ENCODE data around the gene C1QTNF7. TPM values are rescaled to one million over a fixed set of nuclear protein-coding genes. Genes with fewer than 3 reads are reported as not detected.

The C1QTNF7 gene
- total RNA-seq, 1 experiment from 2014 or later, result not detected

DNA sequence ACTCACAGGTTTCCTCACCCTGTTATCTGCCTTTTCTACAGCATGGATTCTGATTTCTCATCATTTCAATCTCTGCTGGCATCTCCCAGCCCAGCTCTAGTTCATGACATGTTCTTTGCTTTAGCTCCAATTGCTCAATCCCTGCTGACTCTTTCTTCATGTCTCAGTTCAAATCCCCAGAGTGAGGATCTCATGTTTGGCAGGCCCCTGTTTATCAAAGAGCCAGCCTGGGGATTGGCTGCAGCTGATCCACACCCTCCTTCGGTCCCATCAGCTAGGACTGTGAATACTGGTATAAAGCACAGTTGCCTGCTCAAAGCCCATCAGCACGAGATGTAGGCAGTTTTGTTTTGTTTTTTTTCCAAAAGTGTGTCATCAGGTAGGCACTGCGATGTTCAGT is 27.5 kb downstream of the C1QTNF7 start:
- Histone ChIP-seq H3K27me3 (ENCODE audit: low read length) (no peaks in the 10 kb centered on the region), H3K9me2 (replicated peaks; ENCODE audit: insufficient read depth, low read length) (no peaks in the 10 kb centered on the region), H3K27ac (ENCODE audit: low read length) (no peak overlapping the region), H3K79me2 (ENCODE audit: low read length) (no peaks in the 10 kb centered on the region), H3K4me3 (ENCODE audit: low read length) (no peak overlapping the region), H3K9ac (ENCODE audit: low read length) (no peak overlapping the region), H2AFZ (ENCODE audit: low read length) (no peak overlapping the region), H3K4me2 (ENCODE audit: low read depth, low read length, poor library complexity, severe bottlenecking) (no peak overlapping the region), H3K4me1 (ENCODE audit: low read length) (peaks cover 12% of the 10 kb centered on the region), H3K36me3 (ENCODE audit: insufficient read depth, low read length) (no peaks in the 10 kb centered on the region), H4K20me1 (ENCODE audit: insufficient read depth, low read depth, low read length) (peaks cover 3% of the 10 kb centered on the region; the same call in 1 of the 2 replicates), H3K9me3 (ENCODE audit: low read length) (no peaks in the 10 kb centered on the region)
- no peak for DNase-seq

DNA sequence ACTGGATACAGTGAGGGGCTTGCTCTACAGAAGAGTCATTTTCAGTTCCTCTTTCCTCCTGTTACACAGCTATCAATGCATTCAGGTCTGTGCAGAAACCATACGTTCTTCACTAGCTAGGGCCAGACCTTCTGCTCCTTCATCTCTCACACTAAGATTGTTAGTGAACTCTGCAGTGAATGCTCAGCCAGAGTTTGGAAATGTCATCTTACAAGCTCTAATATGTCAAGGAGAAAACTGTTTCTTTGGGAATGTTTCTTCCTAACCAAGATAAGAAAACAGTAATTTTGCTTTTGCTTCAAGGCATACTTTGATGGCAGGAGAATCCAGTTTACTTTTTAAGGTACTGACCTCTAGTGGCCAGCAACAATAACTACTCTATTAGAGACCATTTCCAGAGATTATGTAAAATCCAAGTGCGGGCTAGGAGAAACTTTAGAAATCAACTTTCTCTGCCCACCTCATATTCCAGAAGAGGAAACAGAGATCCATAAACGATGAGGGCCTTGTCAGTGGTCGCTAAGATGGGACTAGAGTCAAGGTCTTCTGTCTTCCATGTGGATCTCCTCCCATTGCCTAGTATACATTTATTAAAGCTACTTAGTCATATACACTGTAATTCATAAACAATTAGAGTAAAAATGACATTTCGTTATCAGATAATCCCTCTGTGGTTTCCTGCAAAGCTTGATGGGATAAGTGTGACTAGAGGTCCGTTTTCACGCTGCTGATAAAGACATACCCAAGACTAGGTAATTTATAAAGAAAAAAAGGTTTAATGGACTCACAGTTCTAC is 29.8 kb downstream of the C1QTNF7 start:
- Histone ChIP-seq H3K36me3 (ENCODE audit: insufficient read depth, low read length) (no peaks in the 10 kb centered on the region), H4K20me1 (ENCODE audit: insufficient read depth, low read depth, low read length) (peaks cover 3% of the 10 kb centered on the region; the same call in 1 of the 2 replicates), H3K9ac (ENCODE audit: low read length) (no peak overlapping the region), H3K4me3 (ENCODE audit: low read length) (no peak overlapping the region), H3K27me3 (ENCODE audit: low read length) (no peaks in the 10 kb centered on the region), H3K4me1 (ENCODE audit: low read length) (peaks cover 12% of the 10 kb centered on the region), H2AFZ (ENCODE audit: low read length) (no peak overlapping the region), H3K27ac (ENCODE audit: low read length) (no peak overlapping the region), H3K9me2 (replicated peaks; ENCODE audit: insufficient read depth, low read length) (no peaks in the 10 kb centered on the region), H3K9me3 (ENCODE audit: low read length) (no peaks in the 10 kb centered on the region), H3K79me2 (ENCODE audit: low read length) (no peaks in the 10 kb centered on the region), H3K4me2 (ENCODE audit: low read depth, low read length, poor library complexity, severe bottlenecking) (peak overlapping the region; percentile 48)
- peak; percentile 75 for DNase-seq

DNA sequence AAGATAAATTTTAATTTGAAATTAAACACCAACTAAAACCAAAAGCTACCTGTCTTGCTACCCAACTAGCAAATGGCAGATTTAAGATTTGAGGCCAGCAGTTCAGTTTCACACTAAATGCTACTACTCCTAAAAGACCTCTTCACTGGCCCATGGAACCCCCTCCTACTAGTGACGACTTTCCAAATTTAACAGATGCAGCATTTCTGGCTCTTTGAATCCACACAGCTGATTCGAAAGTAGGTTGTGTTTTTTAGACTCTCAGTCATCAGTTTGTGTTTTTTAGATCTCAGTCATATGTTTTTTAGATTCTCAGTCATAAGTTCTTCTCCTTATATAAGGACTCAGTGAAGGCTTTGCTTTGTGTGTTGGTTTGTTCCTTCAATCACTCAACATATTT is 30.8 kb downstream of the C1QTNF7 start:
- no peak overlapping the region for H3K9ac ChIP-seq (ENCODE audit: low read length)
- no peak overlapping the region for H2AFZ ChIP-seq (ENCODE audit: low read length)
- H3K27ac ChIP-seq (ENCODE audit: low read length), result no peak overlapping the region
- no peak overlapping the region for H3K4me2 ChIP-seq (ENCODE audit: low read depth, low read length, poor library complexity, severe bottlenecking)
- no peak overlapping the region for H3K4me3 ChIP-seq (ENCODE audit: low read length)
- no peaks in the 10 kb centered on the region for H3K9me2 ChIP-seq (replicated peaks; ENCODE audit: insufficient read depth, low read length)
- no peaks in the 10 kb centered on the region for H3K9me3 ChIP-seq (ENCODE audit: low read length)
- H3K27me3 ChIP-seq (ENCODE audit: low read length), result no peaks in the 10 kb centered on the region
- DNase-seq, result no peak
- no peaks in the 10 kb centered on the region for H3K79me2 ChIP-seq (ENCODE audit: low read length)
- no peaks in the 10 kb centered on the region for H3K36me3 ChIP-seq (ENCODE audit: insufficient read depth, low read length)
- peaks cover 3% of the 10 kb centered on the region; the same call in 1 of the 2 replicates for H4K20me1 ChIP-seq (ENCODE audit: insufficient read depth, low read depth, low read length)
- H3K4me1 ChIP-seq (ENCODE audit: low read length), result peaks cover 12% of the 10 kb centered on the region

DNA sequence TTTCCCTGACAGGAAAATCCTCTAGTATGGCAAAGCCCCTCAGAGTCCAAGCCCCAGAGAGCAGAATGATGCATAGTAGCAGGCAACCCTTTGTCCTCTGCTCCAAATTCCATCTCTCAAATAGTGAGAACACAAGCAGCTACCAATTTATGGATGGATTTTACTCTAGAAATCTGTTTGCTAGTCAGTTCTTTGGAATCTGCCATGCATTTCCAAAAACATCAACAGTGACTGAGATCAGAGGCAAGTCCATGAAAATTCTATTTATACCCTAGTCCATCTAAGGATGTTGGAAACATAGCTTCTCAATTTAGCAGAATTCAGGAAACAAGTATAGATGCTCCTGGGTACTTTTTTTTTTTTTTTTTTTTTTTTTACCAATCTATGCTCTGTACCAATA is 31.9 kb downstream of the C1QTNF7 start:
- Histone ChIP-seq H3K36me3 (ENCODE audit: insufficient read depth, low read length) (no peaks in the 10 kb centered on the region), H3K9me2 (replicated peaks; ENCODE audit: insufficient read depth, low read length) (no peaks in the 10 kb centered on the region), H3K4me3 (ENCODE audit: low read length) (no peak overlapping the region), H3K79me2 (ENCODE audit: low read length) (no peaks in the 10 kb centered on the region), H3K4me2 (ENCODE audit: low read depth, low read length, poor library complexity, severe bottlenecking) (no peak overlapping the region), H3K4me1 (ENCODE audit: low read length) (peaks cover 12% of the 10 kb centered on the region), H3K27me3 (ENCODE audit: low read length) (no peaks in the 10 kb centered on the region), H3K9me3 (ENCODE audit: low read length) (no peaks in the 10 kb centered on the region), H2AFZ (ENCODE audit: low read length) (no peak overlapping the region), H4K20me1 (ENCODE audit: insufficient read depth, low read depth, low read length) (peaks cover 3% of the 10 kb centered on the region; the same call in 1 of the 2 replicates), H3K9ac (ENCODE audit: low read length) (no peak overlapping the region), H3K27ac (ENCODE audit: low read length) (no peak overlapping the region)
- DNase-seq, result no peak

DNA sequence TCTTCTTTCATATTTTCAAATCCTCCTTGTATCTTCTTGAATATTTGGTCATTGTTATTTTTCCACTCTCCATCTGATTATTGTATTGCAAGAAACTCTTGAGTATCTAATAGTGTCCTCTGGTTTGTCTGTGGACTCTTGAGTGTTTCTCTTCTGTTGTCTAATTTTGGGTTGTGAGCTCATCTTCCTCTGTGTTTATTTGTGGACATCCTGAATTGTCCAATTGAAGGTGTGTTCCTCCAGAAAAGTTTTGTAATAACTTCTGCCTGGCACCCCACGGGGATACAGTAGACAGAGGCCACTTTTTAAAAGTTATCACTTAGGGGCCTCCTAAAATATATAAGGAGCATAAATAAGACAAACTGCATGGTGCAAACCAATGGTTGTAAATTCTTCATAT is 38.8 kb downstream of the C1QTNF7 start:
- no peaks in the 10 kb centered on the region for H3K36me3 ChIP-seq (ENCODE audit: insufficient read depth, low read length)
- no peak for DNase-seq
- no peak overlapping the region for H3K27ac ChIP-seq (ENCODE audit: low read length)
- H3K4me2 ChIP-seq (ENCODE audit: low read depth, low read length, poor library complexity, severe bottlenecking), result no peak overlapping the region
- H4K20me1 ChIP-seq (ENCODE audit: insufficient read depth, low read depth, low read length), result no peaks in the 10 kb centered on the region
- H2AFZ ChIP-seq (ENCODE audit: low read length), result no peak overlapping the region
- H3K9me3 ChIP-seq (ENCODE audit: low read length), result no peaks in the 10 kb centered on the region
- H3K9me2 ChIP-seq (replicated peaks; ENCODE audit: insufficient read depth, low read length), result no peaks in the 10 kb centered on the region
- no peaks in the 10 kb centered on the region for H3K27me3 ChIP-seq (ENCODE audit: low read length)
- H3K4me1 ChIP-seq (ENCODE audit: low read length), result no peaks in the 10 kb centered on the region
- no peak overlapping the region for H3K9ac ChIP-seq (ENCODE audit: low read length)
- no peak overlapping the region for H3K4me3 ChIP-seq (ENCODE audit: low read length)
- no peaks in the 10 kb centered on the region for H3K79me2 ChIP-seq (ENCODE audit: low read length)

DNA sequence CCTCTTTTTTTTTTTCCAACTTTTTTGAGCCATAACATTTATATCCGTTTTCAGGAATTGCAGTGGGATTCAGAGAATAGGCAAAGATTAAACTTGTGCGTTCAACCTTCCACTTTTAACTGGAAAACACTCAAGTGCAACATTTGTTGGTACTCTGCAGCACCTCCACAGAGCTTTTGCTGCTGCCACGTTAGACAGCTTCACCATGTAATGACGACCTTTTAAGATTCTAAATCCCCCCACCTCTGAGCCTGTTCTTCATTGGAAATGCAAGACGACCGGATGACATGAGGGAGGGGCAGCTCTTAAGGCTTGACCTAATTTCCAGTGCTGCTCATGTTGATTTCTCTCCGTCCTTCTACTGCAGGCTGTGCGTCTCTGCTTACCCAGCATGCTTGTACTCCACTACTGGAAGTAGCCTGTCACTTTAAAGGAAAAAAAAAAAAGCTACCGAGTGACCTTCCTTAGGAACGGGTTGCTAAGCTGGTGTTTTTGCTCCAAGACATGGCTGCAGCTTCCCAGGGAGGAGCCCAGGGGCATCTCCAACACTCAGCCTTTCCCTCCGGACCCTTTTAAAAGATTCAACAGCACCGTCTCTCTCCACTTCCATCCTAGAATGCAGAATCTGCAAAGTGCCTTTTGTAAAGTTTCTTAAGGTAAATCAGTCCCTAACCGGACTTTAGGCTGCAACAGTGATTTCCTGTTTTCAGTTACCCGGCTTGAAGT is 41.7 kb downstream of the C1QTNF7 start, which contains the start of gene CC2D2A:
CC2D2A (plus strand) TSS at position 481 of the 726 bp plus-strand sequence. CDS start 6,051 bp downstream, outside the sequence.
- no peaks in the 10 kb centered on the region for H3K79me2 ChIP-seq (ENCODE audit: low read length)
- H3K9me3 ChIP-seq (ENCODE audit: low read length), result no peaks in the 10 kb centered on the region
- H4K20me1 ChIP-seq (ENCODE audit: insufficient read depth, low read depth, low read length), result no peaks in the 10 kb centered on the region
- H3K4me3 ChIP-seq (ENCODE audit: low read length), result no peak within 1 kb of the TSS
- no peaks in the 10 kb centered on the region for H3K9me2 ChIP-seq (replicated peaks; ENCODE audit: insufficient read depth, low read length)
- no peak for DNase-seq
- no peaks in the 10 kb centered on the region for H3K4me1 ChIP-seq (ENCODE audit: low read length)
- H3K4me2 ChIP-seq (ENCODE audit: low read depth, low read length, poor library complexity, severe bottlenecking), result no peak within 1 kb of the TSS
- H2AFZ ChIP-seq (ENCODE audit: low read length), result no peak within 1 kb of the TSS
- H3K27me3 ChIP-seq (ENCODE audit: low read length), result no peaks in the 10 kb centered on the region
- H3K36me3 ChIP-seq (ENCODE audit: insufficient read depth, low read length), result no peaks in the 10 kb centered on the region
- no peak within 1 kb of the TSS for H3K27ac ChIP-seq (ENCODE audit: low read length)
- H3K9ac ChIP-seq (ENCODE audit: low read length), result no peak within 1 kb of the TSS

DNA sequence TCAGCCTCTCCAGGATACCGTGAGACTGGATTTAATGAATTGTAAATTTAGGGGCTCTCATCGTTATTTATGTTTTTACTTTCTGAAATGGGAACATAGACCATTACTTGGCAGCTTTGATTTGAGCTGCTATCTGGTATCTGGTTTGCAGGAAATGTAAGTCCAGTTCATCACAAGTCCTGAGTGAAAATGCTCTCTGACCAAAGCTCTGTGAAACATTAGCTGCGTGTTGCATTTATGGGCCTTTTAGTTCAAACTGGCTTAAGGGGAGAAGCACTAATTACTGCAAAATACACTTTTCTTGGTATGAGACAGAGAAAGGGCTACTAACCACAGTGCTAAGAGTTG is 42.3 kb downstream of the C1QTNF7 start:
- no peak for DNase-seq
- Histone ChIP-seq H3K4me2 (ENCODE audit: low read depth, low read length, poor library complexity, severe bottlenecking) (no peak overlapping the region), H4K20me1 (ENCODE audit: insufficient read depth, low read depth, low read length) (no peaks in the 10 kb centered on the region), H3K27ac (ENCODE audit: low read length) (no peak overlapping the region), H3K4me3 (ENCODE audit: low read length) (no peak overlapping the region), H2AFZ (ENCODE audit: low read length) (no peak overlapping the region), H3K36me3 (ENCODE audit: insufficient read depth, low read length) (no peaks in the 10 kb centered on the region), H3K9me3 (ENCODE audit: low read length) (no peaks in the 10 kb centered on the region), H3K9ac (ENCODE audit: low read length) (no peak overlapping the region), H3K4me1 (ENCODE audit: low read length) (no peaks in the 10 kb centered on the region), H3K9me2 (replicated peaks; ENCODE audit: insufficient read depth, low read length) (no peaks in the 10 kb centered on the region), H3K79me2 (ENCODE audit: low read length) (no peaks in the 10 kb centered on the region), H3K27me3 (ENCODE audit: low read length) (no peaks in the 10 kb centered on the region)

DNA sequence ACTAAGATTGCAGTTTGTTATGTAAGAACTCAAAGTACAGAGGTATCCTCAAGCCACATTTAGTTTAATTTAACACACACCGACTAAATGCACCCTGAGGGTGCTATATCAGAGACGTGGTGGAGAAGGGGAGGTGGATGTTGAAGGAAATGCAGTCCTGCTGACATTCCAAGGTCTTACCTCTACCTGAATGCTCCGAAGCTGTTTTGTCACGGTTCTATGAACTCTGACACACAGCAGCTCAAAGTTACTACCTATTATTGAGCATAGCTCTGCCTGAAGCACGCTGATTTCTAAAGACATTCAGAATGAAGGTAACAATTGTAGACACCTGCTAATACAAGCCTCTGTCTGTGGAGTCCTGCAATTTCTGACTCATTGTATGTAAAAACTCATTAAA is 48.6 kb downstream of the C1QTNF7 start:
- Histone ChIP-seq H3K27ac (ENCODE audit: low read length) (no peak overlapping the region), H3K79me2 (ENCODE audit: low read length) (no peaks in the 10 kb centered on the region), H3K9me2 (replicated peaks; ENCODE audit: insufficient read depth, low read length) (no peaks in the 10 kb centered on the region), H3K36me3 (ENCODE audit: insufficient read depth, low read length) (no peaks in the 10 kb centered on the region), H4K20me1 (ENCODE audit: insufficient read depth, low read depth, low read length) (no peaks in the 10 kb centered on the region), H3K4me2 (ENCODE audit: low read depth, low read length, poor library complexity, severe bottlenecking) (no peak overlapping the region), H3K27me3 (ENCODE audit: low read length) (no peaks in the 10 kb centered on the region), H3K4me1 (ENCODE audit: low read length) (peaks cover 15% of the 10 kb centered on the region), H3K4me3 (ENCODE audit: low read length) (no peak overlapping the region), H3K9ac (ENCODE audit: low read length) (no peak overlapping the region), H2AFZ (ENCODE audit: low read length) (peak overlapping the region; percentile 33; the same call in 1 of the 2 replicates), H3K9me3 (ENCODE audit: low read length) (no peaks in the 10 kb centered on the region)
- DNase-seq, result no peak

Measured in Karpas-422 (cell line).